Prostate gland (tissue), 2 donors: ENCODE data around the gene AMACR. TPM values are rescaled to one million over a fixed set of nuclear protein-coding genes. Genes with fewer than 3 reads are reported as not detected.
A peak's percentile ranks its signal among the peaks of the same experiment; 100 is the strongest.

Experiments used
- DNase-seq: peaks from one replicate; pipeline ENCODE4 v3.0.0-alpha.2; 2019; ENCODE audit warnings: low spot score
- H3K27ac ChIP-seq, 2 donors: fragments of 200-600 bp; sonication (generic); 2 replicates each; pipeline ENCODE4 v1.5.1; 2017 to 2019
- H3K27me3 ChIP-seq: fragments of 200-600 bp; sonication (generic); replicated peaks from 2 replicates; pipeline ENCODE4 v1.5.1; 2019; ENCODE audit not compliant: insufficient read depth
- H3K36me3 ChIP-seq, 2 donors: fragments of 200-600 bp; sonication (generic); 1 replicate in 1 of 2; 2 replicates in 1 of 2; pipeline versions ENCODE4 v1.5.1 to v1.8.1; 2017 to 2019
- H3K4me1 ChIP-seq: fragments of 200-600 bp; sonication (generic); replicated peaks from 2 replicates; pipeline ENCODE4 v1.5.1; 2019
- H3K4me3 ChIP-seq, 2 donors: fragments of 200-600 bp; sonication (generic); 2 replicates each; pipeline ENCODE4 v1.5.1; 2017 to 2019
- H3K9me3 ChIP-seq: fragments of 200-600 bp; sonication (generic); 2 replicates; pipeline ENCODE4 v1.5.1; 2017
- POLR2A ChIP-seq: fragments of 450-650 bp; IDR thresholded peaks from one replicate; pipeline ENCODE4 v1.6.1; 2016; ENCODE audit warnings: antibody characterized with exemption, mild to moderate bottlenecking
- POLR2AphosphoS5 ChIP-seq: sonication (generic); formaldehyde crosslinking; IDR thresholded peaks from one replicate; pipeline ENCODE4 v1.6.1; 2017; ENCODE audit warnings: antibody characterized with exemption
- WGBS: methylation state at CpG from one replicate; pipeline ENCODE4 v1.1.5; 2018; 5-methylcytosine and 5-hydroxymethylcytosine counted together
- intact Hi-C: fragments of 100-400 bp; cut with DNase I; formaldehyde crosslinking; loops from one replicate; pipeline ENCODE4 v1.14.2; 2022
- total RNA-seq, 2 donors: library from RNA; depleted of rRNA; stranded (reverse); fragments of >200 nt; gene quantifications; one replicate each; pipeline ENCODE4 v1.1.0, GENCODE V29; 2016
- TF ChIP-seq, protein P1 (sequence below), 4 experiments: fragments of 200-600 bp in 2 of 4; fragments of 450-650 bp in 2 of 4; sonication (generic) in 2 of 4; IDR thresholded peaks; 1 replicate in 3 of 4; 2 replicates in 1 of 4; pipeline ENCODE4 v1.5.1; 2016 to 2019; ENCODE audit warnings: antibody characterized with exemption in 4 of 4, mild to moderate bottlenecking in 2 of 4, moderate library complexity in 2 of 4

AMACR gene
- total RNA-seq: 10 to 100 TPM; 14.8 to 21.8 TPM

DNA sequence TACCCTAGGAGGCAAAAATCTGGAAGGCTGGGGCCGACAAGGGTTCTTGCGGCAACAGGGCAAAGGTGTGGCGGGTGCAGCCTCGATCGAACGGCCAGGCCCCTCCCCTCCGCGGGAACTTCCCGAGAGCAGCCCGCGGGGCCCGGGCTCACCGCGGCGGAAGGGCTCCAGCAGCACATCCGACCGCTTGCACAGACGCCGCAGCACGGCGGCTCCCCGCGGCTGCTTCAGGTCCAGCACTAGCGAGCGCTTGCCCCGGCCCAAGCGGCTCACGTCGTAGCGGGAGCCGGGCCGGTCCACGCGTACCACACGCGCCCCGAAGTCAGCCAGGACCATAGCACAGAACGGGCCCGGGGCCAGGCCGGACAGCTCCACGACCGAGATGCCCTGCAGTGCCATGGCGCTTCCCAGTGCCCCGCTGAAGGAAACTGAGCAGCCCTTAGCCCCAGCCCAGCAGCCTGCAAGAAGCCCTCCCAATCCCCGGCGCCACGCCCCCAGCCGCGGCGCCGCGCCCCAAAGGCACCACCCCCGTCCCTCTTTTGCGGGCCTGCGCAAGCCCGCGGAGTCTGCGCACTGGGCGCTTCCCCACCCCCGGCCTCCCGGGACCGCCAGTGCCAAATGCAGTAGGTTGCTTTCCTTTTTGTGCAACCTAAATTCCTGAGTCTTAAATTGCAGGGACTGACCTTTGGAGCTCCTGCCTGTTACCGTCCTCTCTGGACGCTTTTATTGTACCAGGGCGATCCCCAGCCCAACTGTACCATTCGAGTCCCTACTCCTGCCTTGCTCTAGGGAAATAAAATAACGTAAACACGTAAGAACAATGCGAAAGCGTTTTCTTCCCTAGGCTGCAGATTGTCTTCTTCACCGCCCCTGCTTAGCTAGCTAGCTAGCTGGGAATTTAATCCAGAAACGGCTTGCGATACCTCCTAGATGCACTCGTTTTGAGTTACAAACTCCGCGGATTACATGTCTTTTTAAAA lies at the start of gene AMACR:
AMACR (minus strand) TSS at position 430 of the 980 bp plus-strand sequence; CDS start at position 399, 31 bp downstream.
- Histone ChIP-seq H3K4me1 (no peaks in the 10 kb centered on the region), H3K27ac (peak within 1 kb of the TSS; percentile 86 to 87), H3K27me3 (no peaks in the 10 kb centered on the region), H3K4me3 (peak within 1 kb of the TSS; percentile 68 to 69), H3K36me3 (no peaks in the 10 kb centered on the region), H3K9me3 (no peaks in the 10 kb centered on the region)
- under 1% methylated on average over 58 of the region's 76 CpGs for WGBS
- DNase-seq: peak; percentile 87
- TF ChIP-seq, protein P1, sequence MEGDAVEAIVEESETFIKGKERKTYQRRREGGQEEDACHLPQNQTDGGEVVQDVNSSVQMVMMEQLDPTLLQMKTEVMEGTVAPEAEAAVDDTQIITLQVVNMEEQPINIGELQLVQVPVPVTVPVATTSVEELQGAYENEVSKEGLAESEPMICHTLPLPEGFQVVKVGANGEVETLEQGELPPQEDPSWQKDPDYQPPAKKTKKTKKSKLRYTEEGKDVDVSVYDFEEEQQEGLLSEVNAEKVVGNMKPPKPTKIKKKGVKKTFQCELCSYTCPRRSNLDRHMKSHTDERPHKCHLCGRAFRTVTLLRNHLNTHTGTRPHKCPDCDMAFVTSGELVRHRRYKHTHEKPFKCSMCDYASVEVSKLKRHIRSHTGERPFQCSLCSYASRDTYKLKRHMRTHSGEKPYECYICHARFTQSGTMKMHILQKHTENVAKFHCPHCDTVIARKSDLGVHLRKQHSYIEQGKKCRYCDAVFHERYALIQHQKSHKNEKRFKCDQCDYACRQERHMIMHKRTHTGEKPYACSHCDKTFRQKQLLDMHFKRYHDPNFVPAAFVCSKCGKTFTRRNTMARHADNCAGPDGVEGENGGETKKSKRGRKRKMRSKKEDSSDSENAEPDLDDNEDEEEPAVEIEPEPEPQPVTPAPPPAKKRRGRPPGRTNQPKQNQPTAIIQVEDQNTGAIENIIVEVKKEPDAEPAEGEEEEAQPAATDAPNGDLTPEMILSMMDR (IDR thresholded peaks at IDR 0.05): no peak
- TF ChIP-seq POLR2AphosphoS5: peak; percentile 88
- intact Hi-C loops: loop anchor here (10.0 kb wide), 1 partner anchor 563 kb away; the partner anchor contains the start of gene TARS1

DNA sequence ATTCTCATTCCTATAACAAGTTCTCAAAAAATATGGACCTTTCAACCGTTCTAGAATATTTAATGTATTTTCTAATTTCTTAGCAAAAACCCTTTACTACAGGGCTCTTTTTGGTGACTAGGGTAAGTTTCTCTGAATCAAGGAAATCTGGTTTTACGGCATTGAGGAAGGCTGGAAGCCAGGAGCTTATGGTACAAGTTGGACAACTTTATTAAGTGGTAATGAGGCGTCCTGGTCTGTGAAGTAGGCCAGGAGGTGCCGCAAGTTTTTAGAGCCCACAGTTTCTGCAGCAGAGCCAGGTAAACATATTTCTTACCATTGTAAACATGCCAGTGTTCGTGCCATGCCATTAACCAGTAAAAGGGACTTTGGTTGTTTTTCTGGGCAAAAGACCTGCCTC lies 49.7 kb upstream of the AMACR start:
- WGBS: 49% methylated on average over 5 of the region's 5 CpGs

DNA sequence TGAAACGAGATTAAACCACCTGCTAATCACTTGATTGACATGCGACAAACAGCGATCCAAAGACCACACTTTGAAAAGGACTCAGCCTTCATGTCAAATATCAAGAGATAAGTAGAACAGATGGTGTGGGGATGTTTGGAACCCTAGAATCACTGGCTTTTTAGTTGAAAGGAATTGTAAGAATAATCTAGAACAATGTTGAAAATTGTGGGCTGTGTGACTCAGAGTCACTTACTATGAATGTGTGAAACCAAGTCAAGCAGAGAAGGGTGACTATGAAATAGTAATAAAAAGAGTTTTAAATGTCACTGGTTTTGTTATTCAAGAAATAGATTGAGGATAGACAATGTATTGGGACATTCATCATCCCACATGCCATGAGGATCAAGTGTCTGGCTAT lies 49.3 kb upstream of the AMACR start:
- no peaks in the 10 kb centered on the region for H3K27me3 ChIP-seq
- no peaks in the 10 kb centered on the region for H3K9me3 ChIP-seq
- no peak overlapping the region for H3K4me3 ChIP-seq
- WGBS: 96% methylated on average over 3 of the region's 3 CpGs
- DNase-seq: no peak
- TF ChIP-seq, protein P1 (IDR thresholded peaks at IDR 0.05): no peak
- TF ChIP-seq POLR2A (no peak), POLR2AphosphoS5 (no peak)
- no peaks in the 10 kb centered on the region for H3K4me1 ChIP-seq
- intact Hi-C loops: no loop called here
- no peaks in the 10 kb centered on the region for H3K36me3 ChIP-seq
- no peak overlapping the region for H3K27ac ChIP-seq

More for the DNA sequence above, 49.7 kb upstream of the AMACR start:
- no peak for DNase-seq
- Histone ChIP-seq H3K4me1 (no peaks in the 10 kb centered on the region), H3K36me3 (no peaks in the 10 kb centered on the region), H3K4me3 (no peak overlapping the region), H3K27ac (no peak overlapping the region), H3K9me3 (no peaks in the 10 kb centered on the region), H3K27me3 (no peaks in the 10 kb centered on the region)
- TF ChIP-seq POLR2AphosphoS5 (no peak), POLR2A (no peak)
- TF ChIP-seq, protein P1 (IDR thresholded peaks at IDR 0.05): no peak
- intact Hi-C loops: no loop called here

DNA sequence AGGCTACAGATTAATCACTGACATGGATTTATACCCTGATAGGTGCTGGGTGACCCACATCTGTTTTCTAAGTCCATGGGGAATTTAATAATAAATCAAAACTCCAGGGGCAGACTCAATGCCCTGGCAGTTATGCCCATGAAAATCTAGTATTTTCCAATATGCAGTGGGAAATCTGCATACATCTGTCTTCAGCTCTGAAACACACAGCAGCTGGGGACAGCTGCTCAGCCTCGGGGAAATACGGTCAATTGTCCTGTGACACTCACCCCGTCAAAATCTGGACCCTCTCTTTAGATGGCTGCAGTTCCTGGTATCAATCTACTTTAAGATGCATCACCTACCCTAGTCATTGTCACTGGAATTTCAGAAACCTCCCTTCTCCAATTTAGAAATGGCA lies 47.8 kb upstream of the AMACR start:
- intact Hi-C loops: no loop called here
- Histone ChIP-seq H3K9me3 (no peaks in the 10 kb centered on the region), H3K4me3 (no peak overlapping the region), H3K27ac (no peak overlapping the region), H3K36me3 (no peaks in the 10 kb centered on the region), H3K4me1 (no peaks in the 10 kb centered on the region), H3K27me3 (no peaks in the 10 kb centered on the region)
- WGBS: 90% methylated on average over 3 of the region's 3 CpGs
- DNase-seq: no peak
- no peak for TF ChIP-seq POLR2AphosphoS5
- TF ChIP-seq POLR2A: no peak
- TF ChIP-seq, protein P1 (IDR thresholded peaks at IDR 0.05): no peak

DNA sequence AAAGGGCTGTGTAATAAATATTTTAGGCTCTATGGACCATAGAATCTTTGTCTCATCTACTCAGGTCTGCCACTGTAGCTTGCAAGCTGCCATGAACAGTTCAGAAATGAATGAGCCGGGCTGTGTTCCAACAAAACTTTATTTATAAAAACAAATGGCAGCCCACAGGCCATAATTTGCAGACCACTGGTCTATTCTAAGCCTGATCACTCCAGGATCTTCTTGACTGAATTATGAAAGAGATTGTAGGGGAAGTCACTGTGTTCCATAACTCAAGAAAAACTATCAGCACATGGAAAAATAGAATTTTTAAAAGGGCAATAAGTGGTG lies 46.5 kb upstream of the AMACR start:
- Histone ChIP-seq H3K4me3 (no peak overlapping the region), H3K27ac (no peak overlapping the region), H3K4me1 (no peaks in the 10 kb centered on the region), H3K27me3 (no peaks in the 10 kb centered on the region), H3K36me3 (no peaks in the 10 kb centered on the region), H3K9me3 (no peaks in the 10 kb centered on the region)
- 92% methylated on average over 1 of the region's 1 CpG for WGBS
- no peak for DNase-seq
- intact Hi-C loops: no loop called here
- TF ChIP-seq, protein P1 (IDR thresholded peaks at IDR 0.05): no peak
- TF ChIP-seq POLR2A: no peak
- no peak for TF ChIP-seq POLR2AphosphoS5
